Right renal pelvis (tissue), 4 donors: ENCODE results near the gene SGSH. TPM values are rescaled to one million over a fixed set of nuclear protein-coding genes. Genes with fewer than 3 reads are reported as not detected.

Experiments
- DNase-seq, 4 donors: peaks; one replicate each; pipeline ENCODE4 v3.0.0-alpha.2; 2013; ENCODE audit warnings: low read depth in 4 of 4, low spot score in 3 of 4, missing footprints in 1 of 4
- polyA plus RNA-seq, 4 donors: library from polyadenylated mRNA; unstranded; fragments of 120-200 nt; gene quantifications; one replicate each; pipeline ENCODE4 v1.2.1, GENCODE V29; 2013; ENCODE audit not compliant: insufficient read length in 4 of 4

Gene SGSH
- polyA plus RNA-seq, 4 donors = 33.5 to 40.2 (median 38.6) TPM

- no peak for DNase-seq
These were observed 56.8 kb downstream of the SGSH start for GRCh38 chr17:80163336-80163735.

GRCh38 chr17:80160536-80160935, 59.6 kb downstream of the SGSH start:
- no peak for DNase-seq

Other genes starting within 250 kb of the SGSH start
- gene TBC1D16, start 184.5 kb downstream of the SGSH start, polyA plus RNA-seq = 10 to 100 TPM; 27.2 to 35.6 (median 34.1) TPM
- gene CCDC40, start 183.7 kb downstream of the SGSH start, polyA plus RNA-seq = 10 to 100 TPM; 10.2 to 15.7 (median 12.9) TPM
- gene GAA, start 118.8 kb downstream of the SGSH start, polyA plus RNA-seq = 10 to 100 TPM; 37.8 to 71.2 (median 50.5) TPM
- 100 to 1,000 TPM; 115 to 121 (median 117) TPM for gene EIF4A3, start 73.2 kb downstream of the SGSH start, polyA plus RNA-seq
- gene CARD14, start 50.3 kb downstream of the SGSH start, polyA plus RNA-seq = 1 to 10 TPM in 3 of 4 donors, under 1 TPM in 1; 0.90 to 1.5 (median 1.2) TPM
- 10 to 100 TPM; 22.9 to 28.8 (median 25.7) TPM for gene SLC26A11, start 94 bp upstream of the SGSH start, polyA plus RNA-seq
- gene RNF213, start 40.5 kb upstream of the SGSH start, polyA plus RNA-seq = 10 to 100 TPM; 51.7 to 61.4 (median 55.2) TPM
- 10 to 100 TPM; 27.5 to 32.8 (median 31.0) TPM for gene ENDOV, start 194.8 kb upstream of the SGSH start, polyA plus RNA-seq